ENCODE results near the gene GARNL3.

Gene GARNL3

DNA sequence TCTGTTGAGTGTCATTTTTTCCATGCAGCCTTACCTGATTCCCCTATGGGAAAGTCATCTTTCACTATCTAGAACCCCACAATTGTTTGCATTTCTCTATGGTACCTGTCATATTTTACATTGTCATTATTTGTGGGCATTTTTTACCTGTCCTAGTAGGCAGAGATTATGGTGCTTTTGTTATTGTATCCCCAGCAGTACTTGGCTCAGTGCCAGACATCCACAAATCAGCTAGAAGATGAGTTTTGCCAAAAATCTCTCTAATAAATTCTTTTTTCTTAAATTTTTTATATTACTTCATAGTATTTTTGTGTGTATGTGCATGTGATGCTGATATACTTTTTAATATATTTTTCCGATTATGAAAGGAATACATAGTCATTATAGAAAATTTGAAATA lies 13.2 kb downstream of the GARNL3 start:
- DNase-seq (ENCODE audit: low read depth): no peak

- DNase-seq (ENCODE audit: low read depth): no peak
These were observed 13.8 kb downstream of the GARNL3 start for GRCh38 chr9:127278372-127278771.

DNA sequence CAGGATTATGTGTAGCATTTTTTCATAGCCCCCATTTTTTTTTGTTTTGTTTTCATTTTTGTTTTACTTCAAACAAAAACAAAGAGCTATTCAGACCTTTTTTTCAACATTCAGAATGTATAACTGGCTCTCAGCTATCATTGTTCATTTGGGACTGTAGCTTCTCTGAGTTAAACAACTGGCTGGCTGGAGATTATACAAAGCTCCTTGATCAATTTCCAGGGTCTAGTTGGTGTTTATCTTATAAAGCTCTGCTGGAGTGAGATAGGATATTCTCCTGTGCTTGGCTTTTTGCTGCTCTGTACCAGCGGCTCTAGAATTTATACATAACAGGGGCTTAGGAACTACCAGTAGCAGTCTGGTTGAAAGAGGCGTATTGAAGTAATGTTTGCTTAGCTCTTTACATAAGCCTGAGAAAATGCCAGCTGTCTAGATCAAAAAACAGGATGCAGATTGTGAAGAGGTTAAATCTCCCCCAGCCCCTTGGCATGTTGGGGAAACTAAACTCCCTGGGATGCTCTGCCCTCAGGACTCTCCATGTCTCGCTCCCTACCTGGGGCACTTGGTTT lies 15.2 kb downstream of the GARNL3 start:
- DNase-seq (ENCODE audit: low read depth): no peak

DNA sequence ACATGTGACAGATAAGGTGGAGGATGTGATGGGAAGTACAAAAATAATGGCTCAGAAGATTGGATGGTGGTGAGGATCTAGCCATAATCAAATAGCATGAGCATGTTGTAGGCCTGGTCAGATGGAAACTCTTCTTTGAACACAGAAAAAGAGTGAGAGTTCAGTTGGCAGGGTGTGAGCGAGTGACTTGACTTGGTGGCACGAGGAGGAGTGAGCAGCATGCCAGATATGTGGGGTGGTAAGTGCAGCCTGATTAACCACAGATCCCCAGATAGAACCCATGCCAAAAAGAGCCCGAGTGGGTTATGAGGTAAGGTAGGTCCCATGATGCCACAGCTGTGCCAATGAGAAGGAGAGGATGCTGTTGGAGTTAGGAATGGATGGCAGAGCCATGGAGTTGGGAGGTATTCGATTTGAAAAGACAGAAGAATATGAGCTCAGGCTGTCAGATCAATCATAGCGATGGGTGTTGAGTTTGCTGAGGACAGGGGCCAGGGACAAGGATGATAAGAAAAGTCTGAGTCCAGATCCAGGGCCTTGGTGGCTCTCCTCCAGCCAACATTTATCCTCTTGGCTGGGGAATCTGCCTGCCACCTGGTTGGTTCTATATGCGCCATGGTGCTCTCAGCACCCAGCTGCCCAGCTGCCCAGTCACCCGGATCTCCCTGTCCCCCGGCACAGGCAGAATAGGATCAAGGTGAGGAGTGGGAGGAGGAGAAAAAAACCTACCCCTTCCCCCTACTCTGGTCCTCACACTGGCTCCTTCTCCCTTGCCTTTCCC lies 16.5 kb downstream of the GARNL3 start:
- no peak for DNase-seq (ENCODE audit: low read depth)

DNA sequence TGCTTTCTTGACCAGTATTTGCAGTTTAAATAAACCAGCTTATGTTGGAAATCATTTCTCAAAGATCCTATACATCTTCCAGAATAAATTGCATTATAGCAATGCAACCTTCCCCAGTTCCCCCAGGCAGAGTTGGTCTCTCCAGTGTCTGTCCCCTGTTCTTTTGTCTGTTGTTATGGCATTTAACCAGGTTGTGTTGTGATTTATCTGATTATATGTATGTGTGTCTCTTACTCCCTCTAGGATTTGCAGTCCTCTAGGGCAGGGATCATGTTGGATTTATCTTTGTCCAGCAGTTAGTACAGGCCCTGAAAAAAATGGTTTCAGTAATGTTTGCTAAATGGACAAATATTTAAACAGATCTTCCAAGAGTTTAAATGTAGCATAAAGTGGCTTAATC lies 17.3 kb downstream of the GARNL3 start:
- DNase-seq (ENCODE audit: low read depth): no peak

- DNase-seq (ENCODE audit: low read depth): no peak
These were observed 18.0 kb downstream of the GARNL3 start for GRCh38 chr9:127282611-127283010.

- DNase-seq (ENCODE audit: low read depth): no peak
These were observed 18.6 kb downstream of the GARNL3 start for GRCh38 chr9:127283135-127283534.

DNA sequence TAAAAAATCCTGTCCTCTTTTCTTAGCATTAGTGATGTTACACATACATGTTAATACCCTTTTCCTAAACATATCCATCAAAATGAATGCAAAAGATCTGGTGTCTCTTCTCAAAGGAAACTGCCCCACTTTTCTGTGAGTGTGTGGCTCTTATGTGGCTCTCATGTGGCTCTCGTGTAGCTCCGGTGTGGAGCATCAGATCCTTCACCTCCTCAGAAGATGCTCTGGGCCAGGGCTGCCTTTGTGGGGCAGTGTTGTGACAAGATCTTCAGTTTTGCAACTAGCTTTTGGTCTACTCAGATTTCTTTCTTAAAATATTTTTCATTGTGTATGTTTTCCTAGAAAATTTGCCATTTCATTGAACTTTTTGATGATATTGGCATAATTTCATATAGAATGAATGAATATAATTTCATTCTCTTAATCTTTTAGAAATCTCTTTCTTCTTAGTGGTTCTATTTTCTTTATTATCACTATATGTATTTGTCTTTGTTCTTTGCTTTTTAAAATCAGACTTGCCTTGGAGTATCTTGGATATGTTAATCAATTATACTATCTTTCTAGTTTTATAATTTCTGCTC lies 19.4 kb downstream of the GARNL3 start:
- DNase-seq (ENCODE audit: low read depth): no peak

DNA sequence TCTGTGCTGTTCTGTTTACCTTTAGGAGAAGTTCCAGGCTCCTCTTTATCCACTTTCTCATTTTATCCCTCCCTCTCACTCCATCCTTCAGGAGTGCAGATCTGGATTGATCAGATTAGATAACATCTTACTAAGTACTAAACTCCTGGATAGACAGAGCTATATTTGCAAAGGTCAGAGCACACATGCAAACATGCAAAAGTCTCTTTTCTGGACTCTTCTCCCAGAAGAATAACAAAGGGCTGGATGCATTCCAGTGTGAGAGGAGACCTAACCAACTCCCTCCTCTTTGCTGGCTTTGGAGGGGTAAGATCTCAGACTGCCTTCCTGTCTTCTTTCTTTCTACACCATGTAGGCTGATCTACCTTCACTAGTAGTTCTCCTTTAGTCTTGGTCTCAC lies 21.4 kb downstream of the GARNL3 start:
- no peak for DNase-seq (ENCODE audit: low read depth)

DNA sequence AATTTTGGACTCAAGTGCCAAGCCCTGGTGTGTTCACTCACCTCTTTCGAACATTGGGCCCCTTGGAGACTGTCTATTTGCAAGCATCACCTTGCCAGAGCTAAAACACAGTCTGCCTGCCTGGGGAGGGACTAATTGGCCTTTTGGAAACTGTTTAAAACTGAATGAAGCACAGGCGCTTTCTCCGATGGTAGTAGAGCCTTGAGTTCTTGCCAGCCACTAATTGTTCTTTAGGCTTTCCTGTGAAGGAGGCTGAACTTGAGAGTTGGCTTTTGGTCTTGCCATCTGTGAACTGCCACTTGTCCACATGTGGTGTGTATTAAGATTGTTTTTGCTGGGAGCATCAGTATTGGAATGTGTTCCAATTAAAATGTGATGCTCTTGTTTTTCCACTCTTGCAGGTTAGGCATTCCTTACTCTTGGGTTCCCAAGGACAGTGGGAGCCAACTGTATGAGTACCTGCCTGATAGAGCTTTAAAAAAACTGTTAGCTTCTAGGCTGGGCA lies 26.0 kb downstream of the GARNL3 start:
- no peak for DNase-seq (ENCODE audit: low read depth)

- no peak for DNase-seq (ENCODE audit: low read depth)
These were observed 26.7 kb downstream of the GARNL3 start for GRCh38 chr9:127291246-127291778.

DNA sequence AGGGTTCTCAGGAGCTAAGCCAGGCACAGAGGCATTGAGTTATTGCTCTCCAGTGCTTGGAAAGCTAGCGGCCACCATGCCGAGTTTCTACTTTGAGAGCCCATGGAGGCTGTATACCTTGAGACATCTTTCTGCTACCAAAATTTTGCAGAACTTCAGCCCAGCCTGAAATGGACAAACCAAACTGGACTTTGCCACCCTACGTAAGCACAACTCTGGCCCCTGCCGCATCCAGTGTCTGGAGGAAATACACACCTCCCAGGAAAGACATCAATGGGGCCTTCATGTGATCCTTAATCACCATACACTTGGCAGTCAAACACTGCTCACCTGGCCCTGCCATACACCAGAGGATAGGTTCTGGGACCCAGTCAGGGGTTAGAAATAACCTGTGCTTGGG lies 27.8 kb downstream of the GARNL3 start:
- DNase-seq (ENCODE audit: low read depth): no peak

- no peak for DNase-seq (ENCODE audit: low read depth)
These were observed 28.8 kb downstream of the GARNL3 start for GRCh38 chr9:127293328-127293727.

DNA sequence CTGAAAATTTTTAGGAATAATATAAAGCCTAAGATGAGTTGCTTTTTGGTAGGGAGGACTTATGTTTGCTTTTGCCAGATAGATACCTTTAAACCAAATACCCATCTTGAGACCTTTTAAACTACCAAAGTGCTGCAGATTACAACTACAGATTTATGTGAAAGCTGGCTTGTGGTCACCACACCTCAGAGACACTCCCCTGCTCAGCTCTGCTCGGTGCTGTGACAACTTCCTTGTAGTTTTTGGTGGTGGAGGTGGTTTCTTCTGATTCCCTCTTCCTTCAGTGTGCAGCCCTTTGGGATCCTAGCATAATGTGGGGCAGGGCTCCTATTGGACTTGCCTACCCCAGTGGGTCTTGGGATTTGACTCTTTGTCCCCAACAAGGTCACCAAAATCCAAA lies 29.2 kb downstream of the GARNL3 start:
- DNase-seq (ENCODE audit: low read depth): no peak

DNA sequence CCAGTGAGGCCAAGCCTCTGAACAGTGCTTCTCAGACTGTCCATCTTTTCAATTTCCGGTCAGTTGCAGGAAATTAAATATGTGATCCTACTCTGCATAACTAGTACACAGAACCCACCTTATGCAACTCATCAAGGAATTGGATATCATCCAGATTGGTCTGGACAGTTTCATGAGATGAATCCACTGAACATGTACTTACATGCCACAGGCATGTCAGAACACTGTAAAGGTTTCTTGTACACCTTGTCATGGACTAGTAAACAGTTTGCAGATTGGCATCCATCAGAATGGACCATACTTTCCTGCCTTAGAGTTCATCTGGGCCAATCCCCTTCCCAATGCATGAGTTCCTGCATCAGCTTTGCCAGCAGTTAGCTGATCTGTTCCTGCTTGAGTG lies 30.4 kb downstream of the GARNL3 start:
- DNase-seq (ENCODE audit: low read depth): no peak

- no peak for DNase-seq (ENCODE audit: low read depth)
These were observed 36.4 kb downstream of the GARNL3 start for GRCh38 chr9:127300886-127301447.

- DNase-seq (ENCODE audit: low read depth): no peak
These were observed 39.3 kb downstream of the GARNL3 start for GRCh38 chr9:127303830-127304229.

DNA sequence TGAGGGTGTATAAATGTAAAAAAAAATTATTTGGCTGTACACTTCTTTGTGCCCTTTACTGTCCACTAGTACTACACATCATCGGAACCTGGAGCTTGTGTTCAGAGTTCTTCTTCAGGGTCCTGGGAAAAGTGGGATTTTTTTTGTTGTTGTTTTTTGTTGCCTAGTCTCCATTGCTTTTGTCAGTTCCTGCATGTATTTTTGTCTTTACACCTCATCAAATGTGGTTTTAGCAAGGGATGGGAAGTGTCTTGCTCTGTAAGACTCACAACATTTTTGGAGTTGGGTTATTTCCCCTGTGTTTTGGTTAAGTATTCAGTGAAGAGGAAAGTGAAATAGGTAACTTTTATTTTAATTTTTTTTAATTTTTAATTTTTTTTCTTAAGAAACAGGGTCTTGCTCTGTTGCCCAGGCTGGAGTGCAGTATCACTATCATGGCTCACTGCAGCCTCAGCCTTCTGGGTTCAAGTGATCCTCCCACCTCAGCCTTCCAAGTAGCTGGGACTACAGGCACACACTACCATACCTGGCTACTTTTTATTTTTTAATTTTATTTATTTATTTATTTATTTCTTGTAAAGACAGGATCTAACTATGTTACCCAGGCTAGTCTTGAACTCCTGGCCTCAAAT lies 40.7 kb downstream of the GARNL3 start:
- DNase-seq (ENCODE audit: low read depth): no peak

DNA sequence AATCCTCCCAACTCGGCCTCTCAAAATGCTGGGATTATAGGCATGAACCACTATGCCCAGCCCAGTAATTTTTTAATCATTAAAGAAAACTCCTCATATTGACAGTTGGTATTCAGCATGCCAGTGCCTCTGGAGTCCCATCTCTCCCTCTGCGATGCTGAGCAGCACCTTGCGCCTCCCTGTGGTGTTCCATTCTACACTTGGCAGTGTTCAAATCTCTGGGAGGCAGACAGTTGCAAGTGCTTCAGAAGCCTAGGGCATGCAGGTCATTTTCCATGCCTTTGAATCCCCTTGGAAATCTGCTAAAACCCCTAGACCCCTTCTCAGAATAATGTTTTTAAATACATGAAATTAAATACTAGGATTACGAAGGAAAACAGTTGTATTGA lies 41.3 kb downstream of the GARNL3 start:
- DNase-seq (ENCODE audit: low read depth): no peak

- no peak for DNase-seq (ENCODE audit: low read depth)
These were observed 43.2 kb downstream of the GARNL3 start for GRCh38 chr9:127307802-127308201.

- DNase-seq (ENCODE audit: low read depth): no peak
These were observed 44.3 kb downstream of the GARNL3 start for GRCh38 chr9:127308652-127309434.

DNA sequence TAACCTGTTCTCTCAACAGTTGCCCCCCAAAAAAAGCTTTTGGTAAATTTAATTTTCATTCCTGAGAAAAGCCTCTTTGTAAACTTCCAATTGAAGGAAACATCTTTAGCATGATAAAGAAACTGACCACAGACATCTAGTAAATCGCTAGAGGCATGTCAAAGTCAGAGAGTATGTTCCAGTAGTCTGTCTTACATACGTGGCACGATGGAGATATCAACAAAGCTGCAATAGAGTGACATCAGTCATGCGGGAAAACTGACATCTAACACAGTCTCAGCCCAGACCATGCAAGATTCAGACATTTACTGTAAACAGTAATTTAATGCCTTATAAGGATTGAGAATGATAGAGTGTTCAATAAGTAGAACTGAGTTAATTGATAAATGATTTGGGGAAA lies 45.1 kb downstream of the GARNL3 start:
- DNase-seq (ENCODE audit: low read depth): no peak
